Panc1 (cell line): ENCODE results near the gene MTM1.

Experiments
- SIN3A ChIP-seq: IDR thresholded peaks from 2 replicates; pipeline ENCODE4 v1.6.1; 2012; ENCODE audit warnings: low read depth, mild to moderate bottlenecking, low read length, moderate library complexity, borderline replicate concordance; ENCODE audit not compliant: insufficient read depth
- TF ChIP-seq, protein P1 (sequence below): fragments of 450-650 bp; IDR thresholded peaks from 2 replicates; pipeline ENCODE4 v1.5.1; 2017; ENCODE audit warnings: mild to moderate bottlenecking

DNA sequence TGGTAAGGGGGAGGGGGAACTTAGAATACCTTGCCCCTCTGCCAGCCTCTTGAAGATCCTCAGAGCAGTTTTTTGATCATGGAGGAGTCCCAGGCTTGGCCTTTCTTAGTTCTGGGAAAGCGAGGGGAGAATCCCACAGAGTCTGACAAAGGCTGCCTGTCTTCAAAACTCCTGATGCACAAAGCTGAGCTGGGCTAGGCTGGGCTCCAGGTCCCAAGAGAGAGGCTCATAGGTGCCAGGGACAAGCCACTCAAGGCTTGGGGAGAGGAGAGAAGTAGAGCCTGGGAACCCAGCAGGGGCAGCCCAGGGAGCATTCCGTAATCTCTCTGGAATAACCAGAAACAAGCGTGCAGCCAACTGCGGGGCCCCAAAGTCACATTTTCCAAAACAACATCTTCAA is 37.0 kb upstream of the MTM1 start:
- TF ChIP-seq, protein P1, sequence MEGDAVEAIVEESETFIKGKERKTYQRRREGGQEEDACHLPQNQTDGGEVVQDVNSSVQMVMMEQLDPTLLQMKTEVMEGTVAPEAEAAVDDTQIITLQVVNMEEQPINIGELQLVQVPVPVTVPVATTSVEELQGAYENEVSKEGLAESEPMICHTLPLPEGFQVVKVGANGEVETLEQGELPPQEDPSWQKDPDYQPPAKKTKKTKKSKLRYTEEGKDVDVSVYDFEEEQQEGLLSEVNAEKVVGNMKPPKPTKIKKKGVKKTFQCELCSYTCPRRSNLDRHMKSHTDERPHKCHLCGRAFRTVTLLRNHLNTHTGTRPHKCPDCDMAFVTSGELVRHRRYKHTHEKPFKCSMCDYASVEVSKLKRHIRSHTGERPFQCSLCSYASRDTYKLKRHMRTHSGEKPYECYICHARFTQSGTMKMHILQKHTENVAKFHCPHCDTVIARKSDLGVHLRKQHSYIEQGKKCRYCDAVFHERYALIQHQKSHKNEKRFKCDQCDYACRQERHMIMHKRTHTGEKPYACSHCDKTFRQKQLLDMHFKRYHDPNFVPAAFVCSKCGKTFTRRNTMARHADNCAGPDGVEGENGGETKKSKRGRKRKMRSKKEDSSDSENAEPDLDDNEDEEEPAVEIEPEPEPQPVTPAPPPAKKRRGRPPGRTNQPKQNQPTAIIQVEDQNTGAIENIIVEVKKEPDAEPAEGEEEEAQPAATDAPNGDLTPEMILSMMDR: no peak
- TF ChIP-seq SIN3A: no peak
